Endothelial cell of umbilical vein (primary cell): ENCODE measurements around the gene PPP1R8.

Experiments used
- EZH2 ChIP-seq: IDR thresholded peaks from 2 replicates; pipeline ENCODE4 v1.6.1; 2012; ENCODE audit warnings: borderline replicate concordance, low read depth, mild to moderate bottlenecking, moderate library complexity, low read length, inconsistent platforms; ENCODE audit not compliant: severe bottlenecking
- POLR2A ChIP-seq: IDR thresholded peaks from 2 replicates; pipeline ENCODE4 v1.6.1; 2012; ENCODE audit warnings: low read depth, mild to moderate bottlenecking, control low read depth, low read length
- POLR2AphosphoS5 ChIP-seq: IDR thresholded peaks from 2 replicates; pipeline ENCODE4 v1.6.1; 2012; ENCODE audit warnings: low read depth, mild to moderate bottlenecking, control low read depth, low read length, moderate library complexity; ENCODE audit not compliant: insufficient read depth
- TF ChIP-seq, protein P1 (sequence below), 2 donors: IDR thresholded peaks; 1 replicate in 1 of 2; 2 replicates in 1 of 2; pipeline ENCODE4 v1.5.1; 2011; ENCODE audit warnings: low read length in 2 of 2, mild to moderate bottlenecking in 2 of 2, moderate library complexity in 2 of 2, control low read depth in 1 of 2, inconsistent platforms in 1 of 2, low read depth in 1 of 2; ENCODE audit not compliant: insufficient read depth in 1 of 2; ENCODE audit errors: extremely low read depth in 1 of 2

- TF ChIP-seq POLR2A (no peak), EZH2 (no peak), POLR2AphosphoS5 (no peak)
- TF ChIP-seq, protein P1, sequence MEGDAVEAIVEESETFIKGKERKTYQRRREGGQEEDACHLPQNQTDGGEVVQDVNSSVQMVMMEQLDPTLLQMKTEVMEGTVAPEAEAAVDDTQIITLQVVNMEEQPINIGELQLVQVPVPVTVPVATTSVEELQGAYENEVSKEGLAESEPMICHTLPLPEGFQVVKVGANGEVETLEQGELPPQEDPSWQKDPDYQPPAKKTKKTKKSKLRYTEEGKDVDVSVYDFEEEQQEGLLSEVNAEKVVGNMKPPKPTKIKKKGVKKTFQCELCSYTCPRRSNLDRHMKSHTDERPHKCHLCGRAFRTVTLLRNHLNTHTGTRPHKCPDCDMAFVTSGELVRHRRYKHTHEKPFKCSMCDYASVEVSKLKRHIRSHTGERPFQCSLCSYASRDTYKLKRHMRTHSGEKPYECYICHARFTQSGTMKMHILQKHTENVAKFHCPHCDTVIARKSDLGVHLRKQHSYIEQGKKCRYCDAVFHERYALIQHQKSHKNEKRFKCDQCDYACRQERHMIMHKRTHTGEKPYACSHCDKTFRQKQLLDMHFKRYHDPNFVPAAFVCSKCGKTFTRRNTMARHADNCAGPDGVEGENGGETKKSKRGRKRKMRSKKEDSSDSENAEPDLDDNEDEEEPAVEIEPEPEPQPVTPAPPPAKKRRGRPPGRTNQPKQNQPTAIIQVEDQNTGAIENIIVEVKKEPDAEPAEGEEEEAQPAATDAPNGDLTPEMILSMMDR (IDR thresholded peaks at IDR 0.05; ENCODE audit: extremely low read depth in 1 of 2, insufficient read depth in 1 of 2, low read depth in 1 of 2, low read length in 2 of 2) = no peak
These were observed 53.0 kb downstream of the PPP1R8 start for GRCh38 chr1:27883536-27883935.
